HL-60 (cell line): ENCODE results near the gene CD160.

Experiments used
- CTCF ChIP-seq: IDR thresholded peaks from one replicate; pipeline ENCODE4 v1.5.1; 2011; ENCODE audit warnings: low read length, control low read depth, inconsistent platforms; ENCODE audit not compliant: insufficient read depth
- POLR2AphosphoS5 ChIP-seq: IDR thresholded peaks from 2 replicates; pipeline ENCODE4 v1.6.1; 2012; ENCODE audit warnings: low read depth
- REST ChIP-seq: IDR thresholded peaks from 2 replicates; pipeline ENCODE4 v1.6.1; 2012; ENCODE audit warnings: low read depth; ENCODE audit not compliant: insufficient replicate concordance
- SPI1 ChIP-seq: IDR thresholded peaks from 2 replicates; pipeline ENCODE4 v1.6.1; 2012; ENCODE audit warnings: low read depth, mild to moderate bottlenecking, borderline replicate concordance

GRCh38 chr1:145705622-145706021, 13.7 kb upstream of the CD160 start:
- TF ChIP-seq CTCF, result no peak
- no peak for TF ChIP-seq POLR2AphosphoS5
- no peak for TF ChIP-seq SPI1
- TF ChIP-seq REST, result no peak
